Activated naive CD4-positive, alpha-beta T cell treated with anti-CD3 and anti-CD28 coated beads, Interleukin-2, amount 50 U/mL, for 16 hours (primary cell): ENCODE data around the gene FFAR4.
"Not testable (repeated sequence)": the region's sequence is repeated elsewhere in the genome, so short reads cannot be mapped to it uniquely, and the experiment has no call there.

Source experiments
- DNase-seq: peaks from one replicate; pipeline ENCODE4 v3.0.0-alpha.2; 2020

Gene FFAR4

GRCh38 chr10:93566435-93567276 lies at the start of gene FFAR4:
FFAR4 (plus strand) TSS chr10:93566665; CDS start chr10:93566721, 56 bp downstream.
- no peak for DNase-seq

GRCh38 chr10:93518531-93518930 lies 47.9 kb upstream of the FFAR4 start:
- no peak for DNase-seq

GRCh38 chr10:93535293-93535692 lies 31.2 kb upstream of the FFAR4 start:
- DNase-seq = no peak

GRCh38 chr10:93540871-93541270 lies 25.6 kb upstream of the FFAR4 start:
- not testable (repeated sequence) for DNase-seq

GRCh38 chr10:93541402-93542357 lies 24.8 kb upstream of the FFAR4 start:
- no peak for DNase-seq

GRCh38 chr10:93542358-93542791 lies 24.1 kb upstream of the FFAR4 start:
- DNase-seq = no peak

GRCh38 chr10:93546995-93547394 lies 19.5 kb upstream of the FFAR4 start:
- not testable (repeated sequence) for DNase-seq

GRCh38 chr10:93547522-93547921 lies 18.9 kb upstream of the FFAR4 start:
- no peak for DNase-seq

GRCh38 chr10:93548376-93549071 lies 17.9 kb upstream of the FFAR4 start:
- DNase-seq = no peak

GRCh38 chr10:93550606-93551005 lies 15.9 kb upstream of the FFAR4 start:
- DNase-seq = no peak

- no peak for DNase-seq
Measured at GRCh38 chr10:93552780-93553179, 13.7 kb upstream of the FFAR4 start.

- DNase-seq = no peak
Measured at GRCh38 chr10:93553482-93554315, 12.8 kb upstream of the FFAR4 start.

GRCh38 chr10:93554316-93554663 lies 12.2 kb upstream of the FFAR4 start:
- DNase-seq = no peak

- peak; percentile 21 for DNase-seq
Measured at GRCh38 chr10:93554760-93555432, 11.6 kb upstream of the FFAR4 start.

- no peak for DNase-seq
Measured at GRCh38 chr10:93559490-93559889, 7.0 kb upstream of the FFAR4 start.

- no peak for DNase-seq
Measured at GRCh38 chr10:93560541-93560940, 5.9 kb upstream of the FFAR4 start.

- no peak for DNase-seq
Measured at GRCh38 chr10:93565446-93565845, 1.0 kb upstream of the FFAR4 start.

- DNase-seq = no peak
Measured at GRCh38 chr10:93567277-93568104, 1.0 kb downstream of the FFAR4 start.

GRCh38 chr10:93568105-93568390 lies 1.6 kb downstream of the FFAR4 start:
- DNase-seq = no peak

GRCh38 chr10:93570383-93570782 lies 3.9 kb downstream of the FFAR4 start:
- DNase-seq = no peak

- no peak for DNase-seq
Measured at GRCh38 chr10:93572606-93573005, 6.1 kb downstream of the FFAR4 start.
